Stimulated activated CD4-positive, alpha-beta T cell treated with anti-CD3 and anti-CD28 coated beads, Interleukin-1b, Interleukin-23, amount 100 ng/mL, for 1 hour (primary cell): ENCODE measurements around the gene UST.
"Not testable (repeated sequence)": the region's sequence is repeated elsewhere in the genome, so short reads cannot be mapped to it uniquely, and the experiment has no call there.

Experiments used
- DNase-seq, 2 donors: peaks; one replicate each; pipeline ENCODE4 v3.0.0-alpha.2; 2020; ENCODE audit warnings: low read depth in 2 of 2

UST gene

GRCh38 chr6:148735989-148736388 is 10.8 kb upstream of the UST start:
- DNase-seq: no peak

DNA sequence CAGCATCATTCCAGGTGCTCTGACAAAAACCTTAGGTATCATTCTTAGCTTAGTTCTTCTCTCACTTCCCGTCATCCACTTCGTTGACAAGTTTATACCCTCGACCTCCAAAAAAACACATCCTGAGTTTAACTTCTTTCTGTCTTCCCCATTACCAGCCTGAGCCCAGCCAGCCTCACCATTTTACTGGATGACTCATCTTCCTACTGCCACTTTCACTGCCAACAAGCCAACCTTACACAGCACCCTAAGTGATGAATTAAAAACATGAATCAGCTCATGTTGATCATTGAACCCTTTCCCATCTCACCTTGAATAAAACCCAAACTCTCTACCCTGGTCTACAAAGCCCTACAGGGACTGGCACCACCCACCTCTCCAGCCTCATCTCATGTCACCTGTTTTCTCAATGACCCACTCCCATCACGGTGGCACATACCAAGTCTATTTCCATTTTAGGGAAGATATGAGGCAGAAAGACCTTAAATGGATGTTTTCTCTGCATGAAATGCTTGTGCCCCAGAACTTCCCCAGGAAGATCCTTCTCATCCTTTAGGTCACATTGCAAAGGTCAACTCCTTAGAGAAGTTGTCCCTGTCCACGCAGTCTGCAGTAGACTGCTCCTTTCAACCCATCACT is 9.9 kb upstream of the UST start:
- DNase-seq: no peak

- DNase-seq: no peak
Observed at GRCh38 chr6:148737806-148738205, 9.0 kb upstream of the UST start.

DNA sequence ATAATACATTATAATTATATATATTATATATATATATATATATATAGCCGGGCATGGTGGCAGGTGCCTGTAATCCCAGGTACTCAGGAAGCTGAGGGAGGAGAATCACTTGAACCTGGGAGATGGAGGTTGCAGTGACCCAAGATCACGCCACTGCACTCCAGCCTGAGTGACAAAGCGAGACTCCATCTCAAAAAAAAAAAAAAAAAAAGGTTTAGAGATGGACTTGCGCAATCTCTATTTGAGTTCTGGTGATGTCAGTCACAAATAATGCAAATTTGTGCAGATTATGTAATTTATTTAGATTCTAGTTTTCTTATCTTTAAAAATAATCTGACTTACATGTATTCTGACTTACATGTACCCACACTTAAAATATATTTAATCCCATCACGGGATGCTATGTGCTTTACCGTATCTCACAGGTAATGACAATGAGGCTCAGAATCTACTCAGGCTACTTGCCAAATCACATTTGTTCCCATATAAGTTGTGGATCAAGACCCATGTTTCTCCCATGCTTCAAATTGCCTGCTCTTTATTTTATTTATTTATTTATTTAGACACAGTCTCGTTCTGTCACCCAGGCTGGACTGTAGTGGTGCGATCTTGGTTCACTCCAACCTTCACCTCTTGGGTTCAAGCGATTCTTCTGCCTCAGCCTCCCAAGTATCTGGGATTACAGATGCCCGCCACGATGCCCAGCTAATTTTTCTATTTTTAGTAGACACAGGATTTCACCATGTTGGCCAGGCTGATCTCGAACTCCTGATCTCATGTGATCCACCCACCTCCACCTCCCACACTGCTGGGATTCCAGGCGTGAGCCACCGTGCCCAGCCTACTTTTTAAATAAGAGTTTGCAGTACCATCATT is 7.6 kb upstream of the UST start:
- no peak for DNase-seq

DNA sequence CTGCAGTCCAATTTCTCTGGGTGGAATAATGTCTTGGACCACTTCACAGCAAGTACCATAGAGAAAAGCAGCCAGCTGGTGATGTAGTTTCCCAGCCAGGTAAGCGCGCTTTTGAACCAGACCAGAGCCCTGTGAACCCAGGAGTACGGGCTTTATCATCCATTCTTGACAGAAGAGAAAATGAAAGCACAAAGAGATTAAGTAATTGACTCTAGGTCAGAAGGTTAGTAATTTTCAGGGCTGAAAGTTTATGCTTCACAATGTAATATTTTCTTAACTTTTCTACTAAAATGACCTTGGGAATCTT is 7.1 kb upstream of the UST start:
- DNase-seq: no peak

DNA sequence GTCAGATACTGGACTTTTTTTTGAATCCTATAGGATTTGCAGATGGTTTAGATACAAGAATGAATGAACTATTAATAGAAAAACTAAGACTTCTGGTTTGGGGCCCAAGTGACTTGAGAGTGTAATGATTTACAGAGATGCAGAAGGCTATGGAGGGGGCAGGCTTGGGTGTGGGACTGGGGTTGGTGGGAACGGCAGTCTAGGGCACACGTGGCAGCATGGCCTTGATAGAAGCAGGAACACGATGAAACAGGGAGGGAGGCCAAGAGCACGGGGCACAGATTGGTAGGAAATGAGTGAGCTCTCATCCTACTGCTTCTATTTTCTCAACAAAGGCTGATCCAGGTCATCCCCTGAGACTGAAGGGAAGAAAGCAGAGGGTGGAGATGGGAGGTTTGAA is 3.4 kb upstream of the UST start:
- DNase-seq: no peak

DNA sequence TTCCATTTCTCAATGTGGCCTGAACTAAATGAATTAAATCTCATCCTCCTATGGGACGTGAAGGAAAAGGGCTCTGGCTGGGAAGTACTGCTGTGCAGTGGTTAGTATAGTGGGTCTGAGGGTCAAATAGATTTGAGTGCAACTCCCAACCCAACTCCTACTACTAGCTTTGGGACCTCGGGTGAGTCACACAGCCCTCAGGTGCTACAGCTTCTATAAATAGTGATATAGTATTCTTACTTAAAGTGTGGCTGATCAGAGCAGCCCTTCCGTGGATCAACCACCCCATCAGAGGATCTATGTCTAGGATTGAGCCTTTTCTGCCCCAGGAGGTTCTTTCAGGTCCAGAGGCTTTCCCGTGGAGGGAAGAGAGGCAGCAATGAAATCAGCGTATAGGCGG is 904 bp upstream of the UST start:
- no peak for DNase-seq

DNA sequence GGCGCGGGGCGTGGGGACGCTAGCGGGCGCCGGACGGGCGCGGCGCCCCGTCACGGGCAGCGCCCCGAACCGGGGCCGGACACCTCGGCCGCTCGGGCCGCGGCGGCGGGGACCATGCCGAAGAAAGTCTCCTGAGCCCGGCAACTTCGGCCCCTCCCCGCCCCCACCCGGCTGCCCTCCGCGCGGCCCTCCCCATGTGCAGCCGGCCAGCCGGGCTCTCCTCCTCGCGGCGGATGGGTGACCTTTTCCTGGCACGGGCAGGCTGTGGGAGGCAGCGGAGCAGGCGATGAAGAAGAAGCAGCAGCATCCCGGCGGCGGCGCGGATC is 278 bp downstream of the UST start:
- DNase-seq: no peak

GRCh38 chr6:148747471-148748165 is 788 bp downstream of the UST start:
- no peak for DNase-seq

DNA sequence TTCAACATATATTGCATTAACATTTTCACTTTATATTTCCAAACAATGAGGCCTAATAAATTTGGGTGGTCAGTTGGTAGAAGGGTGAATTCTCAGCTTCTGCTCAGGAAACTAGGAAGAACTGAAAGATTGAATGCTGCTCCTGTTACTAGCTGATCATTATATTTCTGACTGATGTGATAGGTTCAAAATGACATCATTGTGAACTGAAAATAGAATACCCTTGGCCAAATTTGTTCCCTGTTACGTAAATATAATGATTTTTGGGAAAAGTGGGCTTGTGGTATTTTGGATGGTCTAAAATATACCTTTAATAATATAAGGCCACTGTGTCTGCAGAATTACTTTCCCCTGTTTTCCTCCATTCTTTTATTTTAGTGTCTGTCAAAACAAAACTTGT is 2.8 kb downstream of the UST start:
- no peak for DNase-seq

- DNase-seq: no peak
Observed at GRCh38 chr6:148750838-148751792, 4.3 kb downstream of the UST start.

DNA sequence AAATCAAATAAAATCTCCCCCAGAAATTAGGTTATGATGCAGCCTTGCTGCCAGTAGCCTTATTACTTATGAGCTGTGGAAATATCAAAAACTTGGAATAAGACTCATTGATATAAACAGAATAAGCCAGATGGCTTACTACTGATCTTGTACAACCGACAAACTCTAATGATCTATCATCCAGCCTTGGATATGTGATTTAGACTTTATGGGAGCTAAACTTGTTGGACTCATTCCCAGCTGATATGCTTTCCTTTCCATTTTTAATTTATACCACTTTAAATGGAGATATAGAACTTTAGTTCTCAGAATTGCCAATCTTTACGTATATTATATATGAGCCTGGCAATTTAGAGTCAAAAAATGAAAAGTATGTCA is 5.0 kb downstream of the UST start:
- no peak for DNase-seq

GRCh38 chr6:148755379-148755778 is 8.5 kb downstream of the UST start:
- DNase-seq: not testable (repeated sequence)

- DNase-seq: no peak
Observed at GRCh38 chr6:148757944-148758480, 11.2 kb downstream of the UST start.

- no peak for DNase-seq
Observed at GRCh38 chr6:148758492-148758891, 11.7 kb downstream of the UST start.

DNA sequence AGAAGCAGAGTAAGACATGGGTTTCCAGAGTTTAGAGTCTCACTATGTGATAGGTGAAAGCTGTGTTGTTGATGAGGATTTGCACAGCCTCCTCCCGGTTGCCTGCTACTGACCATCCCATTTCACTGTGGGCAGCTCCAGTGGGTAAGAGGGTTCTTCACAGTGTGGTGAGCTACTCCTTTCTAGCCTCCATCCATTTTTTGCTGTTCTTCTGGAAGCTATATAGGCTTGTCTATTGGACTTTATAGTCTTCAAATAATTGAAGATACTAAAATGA is 13.4 kb downstream of the UST start:
- DNase-seq: no peak

DNA sequence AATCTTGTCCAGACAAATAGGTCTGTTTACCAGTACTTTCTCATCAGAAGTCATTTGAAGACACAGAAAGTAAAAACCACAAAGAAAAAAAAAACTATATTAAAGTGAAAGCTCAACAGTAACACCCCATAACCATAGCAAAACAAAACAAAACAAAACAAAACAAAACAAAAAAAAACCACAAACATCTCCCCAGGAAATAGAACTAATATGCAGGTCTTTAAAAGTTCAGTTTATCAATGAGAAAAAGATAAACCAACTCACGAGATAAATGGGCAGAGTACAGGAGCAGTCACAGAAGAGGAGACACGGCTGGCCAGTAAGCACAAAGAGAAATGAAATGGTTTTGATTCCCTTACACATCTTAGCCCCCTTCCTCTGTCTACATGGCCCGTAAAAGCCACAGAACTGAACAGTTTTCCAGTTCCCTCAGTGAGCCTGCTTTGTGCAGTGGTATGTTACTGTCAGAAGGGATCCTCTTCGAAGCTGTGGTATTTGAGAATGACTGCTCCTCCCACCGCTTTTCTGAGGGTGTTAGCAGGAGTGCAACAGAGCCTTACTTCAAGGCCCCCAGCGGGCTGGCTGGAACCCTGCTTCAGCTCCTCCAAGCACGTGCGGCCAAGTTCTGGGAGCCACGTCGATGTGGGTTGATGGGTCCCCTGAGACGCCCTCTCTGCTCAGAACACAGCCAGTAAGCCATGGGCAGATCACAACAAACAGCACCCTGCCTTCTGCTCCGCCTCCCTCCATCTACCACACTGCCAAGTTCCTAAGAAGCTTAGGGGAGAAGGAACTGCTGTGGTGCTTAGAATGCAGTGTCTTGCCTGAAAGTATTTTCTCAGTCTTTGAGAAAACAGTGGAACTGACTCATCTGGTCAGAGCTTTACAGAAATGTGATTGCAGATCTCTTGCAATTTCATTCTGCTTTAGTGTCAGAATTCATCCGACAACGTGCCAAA is 14.0 kb downstream of the UST start:
- DNase-seq: no peak

DNA sequence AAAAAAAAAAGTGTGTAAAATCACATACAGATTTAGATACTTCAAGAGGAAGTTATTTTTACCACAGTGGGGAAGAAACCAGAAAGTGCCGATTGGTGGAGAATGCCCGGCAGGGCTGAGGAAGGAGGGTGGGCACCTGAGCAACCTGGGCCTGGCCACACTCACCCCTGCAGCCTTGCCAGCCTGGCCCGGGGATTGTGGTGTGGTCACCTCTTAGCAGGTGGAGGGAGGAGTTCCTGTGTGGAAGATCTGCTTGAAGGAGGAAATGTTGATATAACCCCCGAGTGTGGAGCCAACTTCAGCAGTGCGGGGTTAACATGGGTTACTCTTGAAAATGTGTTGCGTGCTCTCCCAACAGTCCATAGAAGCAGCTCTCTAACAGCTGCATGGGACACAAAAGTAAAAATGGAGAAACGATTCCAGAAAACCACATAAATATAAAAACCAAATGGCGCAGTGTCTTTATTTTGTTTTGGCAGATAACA is 14.7 kb downstream of the UST start:
- DNase-seq: no peak

GRCh38 chr6:148762231-148762630 is 15.4 kb downstream of the UST start:
- DNase-seq: no peak

- DNase-seq: not testable (repeated sequence)
Observed at GRCh38 chr6:148764259-148765020, 17.6 kb downstream of the UST start.
